ENCODE results near the gene RALGPS2. TPM values are rescaled to one million over a fixed set of nuclear protein-coding genes. Genes with fewer than 3 reads are reported as not detected.

Gene RALGPS2
- polyA plus RNA-seq, 1 of the 3 experiments (the other 2 are of a cell fraction) = 5.1 TPM

DNA sequence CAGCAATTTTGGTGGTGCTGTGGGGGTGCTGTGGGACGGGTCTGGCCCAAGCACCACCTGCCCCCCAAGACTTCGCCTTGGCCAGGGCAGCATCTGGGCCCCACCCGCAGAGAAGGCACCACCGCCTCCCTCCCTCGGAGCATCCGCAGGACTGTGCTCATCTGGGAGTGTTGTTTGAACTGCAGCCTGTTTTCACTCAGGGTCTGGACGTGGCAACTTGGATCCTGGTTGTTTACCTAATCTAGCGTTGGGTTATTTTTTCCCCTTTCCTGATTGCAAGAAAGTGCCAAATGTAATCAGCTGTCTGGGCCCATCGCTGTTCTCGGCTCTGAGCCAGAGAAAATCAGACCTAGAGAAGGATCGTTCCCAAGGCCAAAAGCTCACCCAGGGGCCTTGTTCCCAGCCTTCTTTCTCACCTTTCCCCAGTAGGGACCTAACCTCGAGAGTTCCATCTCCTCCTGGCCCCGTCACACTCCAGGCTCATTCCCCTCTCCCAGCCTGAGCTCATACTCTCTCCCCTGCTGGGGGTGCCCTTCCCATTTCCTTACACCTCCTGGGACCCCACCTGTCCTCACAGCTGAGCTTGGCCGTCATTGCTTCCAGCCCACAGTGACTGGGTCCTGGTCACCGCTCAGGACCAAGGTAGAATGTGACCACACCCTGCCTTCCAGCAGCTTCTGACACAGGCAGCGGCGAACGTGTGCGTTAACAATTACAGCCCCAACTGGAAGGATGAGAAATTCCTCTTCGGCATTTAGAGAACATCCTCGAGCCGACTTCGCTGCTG, 228.7 kb downstream of the RALGPS2 start:
- no peak overlapping the region for H3K27ac ChIP-seq (ENCODE audit: low read depth in 2 of 2, low read length in 1 of 2)
- H3K9ac ChIP-seq = no peak overlapping the region
- H3K9me3 ChIP-seq = no peaks in the 10 kb centered on the region
- TF ChIP-seq RFX5 (IDR thresholded peaks at IDR 0.05; ENCODE audit: low read length) (no peak), JUND (IDR thresholded peaks at IDR 0.05) (no peak), POLR2AphosphoS5 (IDR thresholded peaks at IDR 0.05; ENCODE audit: low read depth, low read length) (no peak), TAF1 (IDR thresholded peaks at IDR 0.05; ENCODE audit: borderline replicate concordance, low read depth, low read length) (no peak), FOSL2 (IDR thresholded peaks at IDR 0.05; ENCODE audit: borderline replicate concordance, low read depth) (no peak), FOXJ3 (CRISPR knock-in tag; IDR thresholded peaks at IDR 0.05) (no peak), TEAD4 (IDR thresholded peaks at IDR 0.05; ENCODE audit: borderline replicate concordance, insufficient read depth) (no peak)
- CTCF ChIA-PET = no interaction called here
- H3K4me3 ChIP-seq (ENCODE audit: low read depth in 2 of 2, low read length in 1 of 2) = no peak overlapping the region
- WGBS (ENCODE audit: low lambda C conversion rate) = 79% methylated on average over 21 of the region's 23 CpGs
- DNase-seq = no peak
- no peaks in the 10 kb centered on the region for H4K20me1 ChIP-seq (ENCODE audit: insufficient read depth)
- H3F3A ChIP-seq (replicated peaks; ENCODE audit: insufficient read depth) = no peaks in the 10 kb centered on the region
- POLR2A ChIA-PET = no interaction called here
- no peaks in the 10 kb centered on the region for H3K9me2 ChIP-seq
- no peaks in the 10 kb centered on the region for H3K79me2 ChIP-seq (ENCODE audit: insufficient read depth)
- H3K4me2 ChIP-seq = no peak overlapping the region
- no peaks in the 10 kb centered on the region for H3K27me3 ChIP-seq (ENCODE audit: insufficient read depth)
- H3K4me1 ChIP-seq (ENCODE audit: control insufficient read depth in 1 of 2, insufficient read depth in 2 of 2, low read depth in 1 of 2, low read length in 1 of 2) = peaks cover 0 to 8% of the 10 kb centered on the region in 2 experiments; a peak in 1 of 4 replicates
- no peak overlapping the region for H2AFZ ChIP-seq (ENCODE audit: low read depth)
- no peaks in the 10 kb centered on the region for H3K36me3 ChIP-seq (replicated peaks in 1 of 2; ENCODE audit: control insufficient read depth in 1 of 2, insufficient read depth in 2 of 2, low read length in 1 of 2)

GRCh38 chr1:178954325-178954690, 229.3 kb downstream of the RALGPS2 start:
- no peaks in the 10 kb centered on the region for H3K9me3 ChIP-seq
- H3K79me2 ChIP-seq (ENCODE audit: insufficient read depth) = no peaks in the 10 kb centered on the region
- H4K20me1 ChIP-seq (ENCODE audit: insufficient read depth) = no peaks in the 10 kb centered on the region
- H3K9ac ChIP-seq = no peak overlapping the region
- no peaks in the 10 kb centered on the region for H3K9me2 ChIP-seq
- no peak for TF ChIP-seq GATA2 (CRISPR knock-in tag; IDR thresholded peaks at IDR 0.05)
- no peak for TF ChIP-seq USF2 (IDR thresholded peaks at IDR 0.05; ENCODE audit: borderline replicate concordance, low read depth, low read length)
- no peak for TF ChIP-seq MEF2A (IDR thresholded peaks at IDR 0.05; ENCODE audit: borderline replicate concordance, low read depth)
- no peak for TF ChIP-seq MXI1 (IDR thresholded peaks at IDR 0.05; ENCODE audit: low read depth, low read length)
- CTCF ChIA-PET = no interaction called here
- H3F3A ChIP-seq (replicated peaks; ENCODE audit: insufficient read depth) = no peaks in the 10 kb centered on the region
- WGBS (ENCODE audit: low lambda C conversion rate) = 91% methylated on average over 10 of the region's 11 CpGs
- no peak for DNase-seq
- no peaks in the 10 kb centered on the region for H3K36me3 ChIP-seq (replicated peaks in 1 of 2; ENCODE audit: control insufficient read depth in 1 of 2, insufficient read depth in 2 of 2, low read length in 1 of 2)
- no peak overlapping the region for H3K4me2 ChIP-seq
- H2AFZ ChIP-seq (ENCODE audit: low read depth) = no peak overlapping the region
- H3K27me3 ChIP-seq (ENCODE audit: insufficient read depth) = no peaks in the 10 kb centered on the region
- no peak overlapping the region for H3K4me3 ChIP-seq (ENCODE audit: low read depth in 2 of 2, low read length in 1 of 2)
- H3K4me1 ChIP-seq (ENCODE audit: control insufficient read depth in 1 of 2, insufficient read depth in 2 of 2, low read depth in 1 of 2, low read length in 1 of 2) = peaks cover 0 to 8% of the 10 kb centered on the region in 2 experiments; a peak in 1 of 4 replicates
- H3K27ac ChIP-seq (ENCODE audit: low read depth in 2 of 2, low read length in 1 of 2) = no peak overlapping the region
- POLR2A ChIA-PET = no interaction called here

DNA sequence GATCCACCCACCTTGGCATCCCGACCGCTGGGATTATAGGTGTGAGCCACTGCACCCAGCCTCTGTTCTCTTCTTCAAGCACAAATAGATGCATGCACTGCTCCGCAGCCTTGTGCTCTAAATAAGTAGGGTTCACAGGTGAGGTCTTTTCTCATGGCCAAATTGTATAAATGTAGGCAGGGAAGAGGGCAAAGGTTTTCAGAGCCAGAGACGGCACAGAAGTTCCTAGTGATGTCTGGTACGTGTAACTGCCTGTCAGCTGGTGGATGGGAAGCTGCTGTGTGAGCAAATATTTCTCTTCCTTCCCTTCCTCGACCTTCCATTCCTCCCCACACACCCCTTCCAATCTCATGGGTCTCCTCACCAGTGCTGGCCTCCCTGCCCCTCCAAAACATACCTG, 229.9 kb downstream of the RALGPS2 start:
- WGBS (ENCODE audit: low lambda C conversion rate) = 52% methylated on average over 6 of the region's 6 CpGs
- TF ChIP-seq CHD2 (IDR thresholded peaks at IDR 0.05; ENCODE audit: low read length, partially characterized antibody) (no peak), MXI1 (IDR thresholded peaks at IDR 0.05; ENCODE audit: low read depth, low read length) (no peak), RFX5 (IDR thresholded peaks at IDR 0.05; ENCODE audit: low read length) (no peak)

More for the DNA sequence above, 229.9 kb downstream of the RALGPS2 start:
- no peak overlapping the region for H3K4me3 ChIP-seq (ENCODE audit: low read depth in 2 of 2, low read length in 1 of 2)
- H4K20me1 ChIP-seq (ENCODE audit: insufficient read depth) = no peaks in the 10 kb centered on the region
- ChIA-PET CTCF (no interaction called here), POLR2A (no interaction called here)
- no peak overlapping the region for H3K9ac ChIP-seq
- H3K4me1 ChIP-seq (ENCODE audit: control insufficient read depth in 1 of 2, insufficient read depth in 2 of 2, low read depth in 1 of 2, low read length in 1 of 2) = peaks cover 0 to 8% of the 10 kb centered on the region in 2 experiments; a peak in 1 of 4 replicates
- no peak overlapping the region for H3K4me2 ChIP-seq
- H3K27ac ChIP-seq (ENCODE audit: low read depth in 2 of 2, low read length in 1 of 2) = no peak overlapping the region
- no peaks in the 10 kb centered on the region for H3K27me3 ChIP-seq (ENCODE audit: insufficient read depth)
- H3K9me2 ChIP-seq = no peaks in the 10 kb centered on the region
- DNase-seq = no peak
- no peaks in the 10 kb centered on the region for H3F3A ChIP-seq (replicated peaks; ENCODE audit: insufficient read depth)
- no peaks in the 10 kb centered on the region for H3K9me3 ChIP-seq
- no peak overlapping the region for H2AFZ ChIP-seq (ENCODE audit: low read depth)
- H3K36me3 ChIP-seq (replicated peaks in 1 of 2; ENCODE audit: control insufficient read depth in 1 of 2, insufficient read depth in 2 of 2, low read length in 1 of 2) = no peaks in the 10 kb centered on the region
- no peaks in the 10 kb centered on the region for H3K79me2 ChIP-seq (ENCODE audit: insufficient read depth)
